HL-60/S4 (cell line): Measurements from ENCODE around the gene HACE1.
"Not testable (repeated sequence)": the region's sequence is repeated elsewhere in the genome, so short reads cannot be mapped to it uniquely, and the experiment has no call there.

Experiments
- in situ Hi-C: fragments of 300-500 bp; cut with MboI; formaldehyde crosslinking; loops from 2 replicates; pipeline ENCODE4 v1.14.3; 2022; ENCODE audit warnings: low sequenced_read_pairs

Gene HACE1

GRCh38 chr6:104829183-104829958 is 30.3 kb downstream of the HACE1 start:
- in situ Hi-C loops = no loop called here

GRCh38 chr6:104828478-104828877 is 31.2 kb downstream of the HACE1 start:
- in situ Hi-C loops = no loop called here

- in situ Hi-C loops = not testable (repeated sequence)
These were observed 38.9 kb downstream of the HACE1 start for GRCh38 chr6:104820820-104821219.

GRCh38 chr6:104816125-104816524 is 43.6 kb downstream of the HACE1 start:
- in situ Hi-C loops = no loop called here

- in situ Hi-C loops = no loop called here
These were observed 45.0 kb downstream of the HACE1 start for GRCh38 chr6:104814743-104815142.

GRCh38 chr6:104813552-104813951 is 46.2 kb downstream of the HACE1 start:
- in situ Hi-C loops = no loop called here

GRCh38 chr6:104809116-104809515 is 50.6 kb downstream of the HACE1 start:
- in situ Hi-C loops = no loop called here

GRCh38 chr6:104805335-104805734 is 54.4 kb downstream of the HACE1 start:
- in situ Hi-C loops = not testable (repeated sequence)

- in situ Hi-C loops = loop anchor here (25.0 kb wide), 1 partner anchor 288 kb away; no protein-coding TSS in a partner anchor
These were observed 60.5 kb downstream of the HACE1 start for GRCh38 chr6:104799134-104799657.

- in situ Hi-C loops = loop anchor here (25.0 kb wide), 1 partner anchor 291 kb away; no protein-coding TSS in a partner anchor
These were observed 63.5 kb downstream of the HACE1 start for GRCh38 chr6:104796031-104796785.

- in situ Hi-C loops = loop anchor here (25.0 kb wide), 1 partner anchor 292 kb away; no protein-coding TSS in a partner anchor
These were observed 64.4 kb downstream of the HACE1 start for GRCh38 chr6:104795363-104795762.

- in situ Hi-C loops = loop anchor here (25.0 kb wide), 1 partner anchor 298 kb away; no protein-coding TSS in a partner anchor
These were observed 69.9 kb downstream of the HACE1 start for GRCh38 chr6:104789770-104790190.

- in situ Hi-C loops = loop anchor here (25.0 kb wide), 1 partner anchor 299 kb away; no protein-coding TSS in a partner anchor
These were observed 71.3 kb downstream of the HACE1 start for GRCh38 chr6:104788400-104788799.

GRCh38 chr6:104787305-104787704 is 72.4 kb downstream of the HACE1 start:
- in situ Hi-C loops = loop anchor here (25.0 kb wide), 1 partner anchor 300 kb away; no protein-coding TSS in a partner anchor

GRCh38 chr6:104784884-104785283 is 74.8 kb downstream of the HACE1 start:
- in situ Hi-C loops = loop anchor here (25.0 kb wide), 1 partner anchor 302 kb away; no protein-coding TSS in a partner anchor

- in situ Hi-C loops = loop anchor here (25.0 kb wide), 1 partner anchor 234 kb away; no protein-coding TSS in a partner anchor
These were observed 88.4 kb downstream of the HACE1 start for GRCh38 chr6:104771258-104771832.

GRCh38 chr6:104768906-104769305 is 90.8 kb downstream of the HACE1 start:
- in situ Hi-C loops = loop anchor here (10.0 to 25.0 kb wide), 2 partner anchors 74 to 232 kb away; no protein-coding TSS in a partner anchor

- in situ Hi-C loops = loop anchor here (10.0 to 25.0 kb wide), 2 partner anchors 72 to 229 kb away; no protein-coding TSS in a partner anchor
These were observed 93.1 kb downstream of the HACE1 start for GRCh38 chr6:104766595-104766994.

GRCh38 chr6:104754788-104755409 is 104.8 kb downstream of the HACE1 start:
- in situ Hi-C loops = loop anchor here (25.0 kb wide), 1 partner anchor 218 kb away; no protein-coding TSS in a partner anchor

- in situ Hi-C loops = loop anchor here (25.0 kb wide), 1 partner anchor 216 kb away; no protein-coding TSS in a partner anchor
These were observed 106.5 kb downstream of the HACE1 start for GRCh38 chr6:104753251-104753650.
